Vagina (tissue), 2 donors: ENCODE results near the gene CIAPIN1. TPM values are rescaled to one million over a fixed set of nuclear protein-coding genes. Genes with fewer than 3 reads are reported as not detected.

Source experiments
- DNase-seq, 2 donors: peaks; one replicate each; pipeline ENCODE4 v3.0.0-alpha.2; 2017; ENCODE audit errors: extremely low spot score in 2 of 2
- H3K27ac ChIP-seq: fragments of 200-600 bp; sonication (generic); one replicate; pipeline ENCODE4 v1.5.1; 2019
- H3K27me3 ChIP-seq: fragments of 200-600 bp; sonication (generic); one replicate; pipeline ENCODE4 v1.5.1; 2019
- H3K36me3 ChIP-seq, 2 donors: fragments of 200-600 bp; sonication (generic); one replicate each; pipeline ENCODE4 v1.5.1; 2017 to 2019
- H3K4me1 ChIP-seq: fragments of 200-600 bp; sonication (generic); one replicate; pipeline ENCODE4 v1.5.1; 2019
- H3K4me3 ChIP-seq, 2 donors: fragments of 200-600 bp; sonication (generic); 1 replicate in 1 of 2; 2 replicates in 1 of 2; pipeline ENCODE4 v1.5.1; 2016 to 2019
- H3K9me3 ChIP-seq: fragments of 200-600 bp; sonication (generic); one replicate; pipeline ENCODE4 v1.5.1; 2019
- POLR2A ChIP-seq, 2 donors: fragments of 450-650 bp; IDR thresholded peaks; one replicate each; pipeline ENCODE4 v1.6.1; 2017; ENCODE audit warnings: antibody characterized with exemption in 2 of 2, mild to moderate bottlenecking in 2 of 2, moderate library complexity in 2 of 2
- POLR2AphosphoS5 ChIP-seq, 2 donors: sonication (generic); formaldehyde crosslinking; IDR thresholded peaks; one replicate each; pipeline ENCODE4 v1.9.0; 2017; ENCODE audit warnings: antibody characterized with exemption in 2 of 2, mild to moderate bottlenecking in 2 of 2, low read depth in 1 of 2; ENCODE audit not compliant: insufficient read depth in 1 of 2
- intact Hi-C: fragments of 100-400 bp; cut with DNase I; formaldehyde crosslinking; loops from one replicate; pipeline ENCODE4 v1.15.1; 2023
- total RNA-seq: library from RNA; depleted of rRNA; stranded (reverse); fragments of >200 nt; gene quantifications from one replicate; pipeline ENCODE4 v1.2.3, GENCODE V29; 2016
- TF ChIP-seq, protein P1 (sequence below), 3 experiments: fragments of 450-650 bp in 2 of 3; fragments of 200-600 bp in 1 of 3; sonication (generic) in 1 of 3; IDR thresholded peaks; one replicate each; pipeline ENCODE4 v1.5.1; 2017 to 2019; ENCODE audit warnings: antibody characterized with exemption in 3 of 3, mild to moderate bottlenecking in 2 of 3, moderate library complexity in 2 of 3

The CIAPIN1 gene
- total RNA-seq, 1 donor from 2014 or later: 28.0 TPM

DNA sequence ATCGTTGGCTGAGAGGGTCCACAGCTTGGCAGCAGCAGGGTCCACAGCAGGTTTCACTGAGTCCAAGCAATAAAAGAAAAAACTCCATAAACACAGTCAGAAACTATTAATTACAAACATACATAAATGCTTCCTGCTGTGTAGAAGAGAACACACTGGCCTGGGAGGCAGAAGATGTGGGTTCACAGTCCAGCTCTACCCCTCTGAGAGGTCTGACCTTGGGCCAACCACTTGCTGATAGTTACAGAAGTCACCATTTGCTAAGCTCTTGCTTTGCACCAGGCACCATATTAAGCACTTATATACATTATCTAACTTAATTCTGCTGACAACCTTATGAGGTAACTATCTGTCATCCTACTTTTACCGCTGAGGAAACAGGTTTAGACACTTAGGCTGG lies 14.7 kb downstream of the CIAPIN1 start:
- Histone ChIP-seq H3K4me1 (no peaks in the 10 kb centered on the region), H3K4me3 (no peak overlapping the region), H3K27me3 (no peaks in the 10 kb centered on the region), H3K27ac (no peak overlapping the region), H3K9me3 (no peaks in the 10 kb centered on the region), H3K36me3 (peaks cover 0 to 81% of the 10 kb centered on the region in 2 donors)
- TF ChIP-seq, protein P1, sequence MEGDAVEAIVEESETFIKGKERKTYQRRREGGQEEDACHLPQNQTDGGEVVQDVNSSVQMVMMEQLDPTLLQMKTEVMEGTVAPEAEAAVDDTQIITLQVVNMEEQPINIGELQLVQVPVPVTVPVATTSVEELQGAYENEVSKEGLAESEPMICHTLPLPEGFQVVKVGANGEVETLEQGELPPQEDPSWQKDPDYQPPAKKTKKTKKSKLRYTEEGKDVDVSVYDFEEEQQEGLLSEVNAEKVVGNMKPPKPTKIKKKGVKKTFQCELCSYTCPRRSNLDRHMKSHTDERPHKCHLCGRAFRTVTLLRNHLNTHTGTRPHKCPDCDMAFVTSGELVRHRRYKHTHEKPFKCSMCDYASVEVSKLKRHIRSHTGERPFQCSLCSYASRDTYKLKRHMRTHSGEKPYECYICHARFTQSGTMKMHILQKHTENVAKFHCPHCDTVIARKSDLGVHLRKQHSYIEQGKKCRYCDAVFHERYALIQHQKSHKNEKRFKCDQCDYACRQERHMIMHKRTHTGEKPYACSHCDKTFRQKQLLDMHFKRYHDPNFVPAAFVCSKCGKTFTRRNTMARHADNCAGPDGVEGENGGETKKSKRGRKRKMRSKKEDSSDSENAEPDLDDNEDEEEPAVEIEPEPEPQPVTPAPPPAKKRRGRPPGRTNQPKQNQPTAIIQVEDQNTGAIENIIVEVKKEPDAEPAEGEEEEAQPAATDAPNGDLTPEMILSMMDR (IDR thresholded peaks at IDR 0.05): no peak
- TF ChIP-seq POLR2A (IDR thresholded peaks at IDR 0.05): no peak
- TF ChIP-seq POLR2AphosphoS5 (IDR thresholded peaks at IDR 0.05; ENCODE audit: insufficient read depth in 1 of 2, low read depth in 1 of 2): no peak
- no peak for DNase-seq
- intact Hi-C loops: no loop called here

DNA sequence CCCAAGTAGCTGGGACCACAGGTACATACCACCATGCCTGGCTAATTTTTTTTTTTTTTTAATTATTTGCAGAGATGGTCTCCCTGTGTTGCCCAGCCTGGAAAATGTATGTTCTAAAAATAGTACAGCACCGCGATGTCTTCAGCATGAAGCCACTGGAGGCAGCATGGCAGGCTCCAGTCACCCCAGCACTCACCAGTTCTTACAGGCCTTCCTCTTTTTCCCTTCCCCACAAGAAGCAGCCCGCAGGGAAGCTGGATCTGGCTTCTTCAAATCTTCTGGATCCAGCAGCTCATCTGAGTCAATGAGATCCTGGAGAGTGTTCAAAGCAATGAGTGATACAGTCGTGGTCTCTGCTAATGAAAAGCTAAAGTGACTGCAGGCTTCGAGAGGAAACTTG lies 16.2 kb downstream of the CIAPIN1 start:
- H3K27me3 ChIP-seq: no peaks in the 10 kb centered on the region
- no peaks in the 10 kb centered on the region for H3K4me1 ChIP-seq
- TF ChIP-seq POLR2AphosphoS5 (IDR thresholded peaks at IDR 0.05; ENCODE audit: insufficient read depth in 1 of 2, low read depth in 1 of 2): no peak
- TF ChIP-seq, protein P1 (IDR thresholded peaks at IDR 0.05): no peak
- TF ChIP-seq POLR2A (IDR thresholded peaks at IDR 0.05): no peak
- H3K9me3 ChIP-seq: no peaks in the 10 kb centered on the region
- intact Hi-C loops: no loop called here
- no peak overlapping the region for H3K27ac ChIP-seq
- peaks cover 0 to 77% of the 10 kb centered on the region in 2 donors for H3K36me3 ChIP-seq
- DNase-seq: no peak
- H3K4me3 ChIP-seq: no peak overlapping the region

DNA sequence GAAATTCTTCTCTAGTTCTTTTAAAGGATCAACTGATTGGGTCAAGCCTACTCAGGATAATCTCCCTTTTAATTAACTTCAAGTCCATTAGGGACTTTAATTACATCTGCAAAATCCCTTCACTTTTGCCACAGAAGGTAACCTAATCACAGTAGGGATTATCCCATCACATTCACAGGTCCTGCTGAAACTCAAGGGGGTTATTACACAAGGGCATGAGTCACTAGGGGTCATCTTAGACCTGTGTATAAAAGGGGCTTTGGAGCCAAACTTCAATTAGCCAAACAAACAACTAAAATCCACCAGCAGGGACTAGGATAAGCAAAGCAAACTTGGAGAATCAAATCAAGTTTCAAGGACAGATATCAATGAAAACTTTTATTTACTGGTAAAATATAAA lies 19.4 kb downstream of the CIAPIN1 start:
- DNase-seq: no peak
- no peaks in the 10 kb centered on the region for H3K4me1 ChIP-seq
- H3K27ac ChIP-seq: no peak overlapping the region

DNA sequence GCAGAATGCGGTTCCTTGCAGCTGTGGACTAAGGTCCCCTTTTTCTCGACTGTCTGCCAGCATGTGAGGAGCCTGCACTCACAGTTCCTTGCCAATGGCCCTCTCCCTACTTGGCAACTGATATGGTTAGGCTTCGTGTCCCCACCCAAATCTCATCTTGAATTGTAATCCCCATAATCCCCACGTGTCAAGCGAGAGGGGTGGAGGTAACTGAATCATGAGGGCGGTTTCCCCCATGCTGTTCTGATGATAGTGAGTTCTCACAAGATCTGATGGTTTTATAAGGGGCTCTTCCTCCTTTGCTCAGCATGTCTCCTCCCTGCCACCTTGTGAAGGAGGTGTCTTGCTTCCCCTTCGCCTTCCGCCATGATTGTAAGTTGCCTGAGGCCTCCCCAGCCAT lies 19.9 kb downstream of the CIAPIN1 start:
- intact Hi-C loops: loop anchor here (10.0 kb wide), 1 partner anchor 87 kb away; no protein-coding TSS in a partner anchor
- Histone ChIP-seq H3K36me3 (peaks cover 0 to 40% of the 10 kb centered on the region in 2 donors), H3K4me1 (peaks cover 4% of the 10 kb centered on the region), H3K9me3 (no peaks in the 10 kb centered on the region), H3K4me3 (no peak overlapping the region), H3K27me3 (no peaks in the 10 kb centered on the region), H3K27ac (no peak overlapping the region)
- DNase-seq: no peak
- no peak for TF ChIP-seq POLR2AphosphoS5 (IDR thresholded peaks at IDR 0.05; ENCODE audit: insufficient read depth in 1 of 2, low read depth in 1 of 2)
- no peak for TF ChIP-seq POLR2A (IDR thresholded peaks at IDR 0.05)
- TF ChIP-seq, protein P1 (IDR thresholded peaks at IDR 0.05): no peak

More for the DNA sequence above, 19.4 kb downstream of the CIAPIN1 start:
- intact Hi-C loops: loop anchor here (10.0 kb wide), 1 partner anchor 87 kb away; no protein-coding TSS in a partner anchor
- Histone ChIP-seq H3K9me3 (no peaks in the 10 kb centered on the region), H3K4me3 (no peak overlapping the region), H3K36me3 (peaks cover 0 to 45% of the 10 kb centered on the region in 2 donors), H3K27me3 (no peaks in the 10 kb centered on the region)
- TF ChIP-seq POLR2AphosphoS5 (IDR thresholded peaks at IDR 0.05; ENCODE audit: insufficient read depth in 1 of 2, low read depth in 1 of 2) (no peak), POLR2A (IDR thresholded peaks at IDR 0.05) (no peak)
- TF ChIP-seq, protein P1 (IDR thresholded peaks at IDR 0.05): no peak

DNA sequence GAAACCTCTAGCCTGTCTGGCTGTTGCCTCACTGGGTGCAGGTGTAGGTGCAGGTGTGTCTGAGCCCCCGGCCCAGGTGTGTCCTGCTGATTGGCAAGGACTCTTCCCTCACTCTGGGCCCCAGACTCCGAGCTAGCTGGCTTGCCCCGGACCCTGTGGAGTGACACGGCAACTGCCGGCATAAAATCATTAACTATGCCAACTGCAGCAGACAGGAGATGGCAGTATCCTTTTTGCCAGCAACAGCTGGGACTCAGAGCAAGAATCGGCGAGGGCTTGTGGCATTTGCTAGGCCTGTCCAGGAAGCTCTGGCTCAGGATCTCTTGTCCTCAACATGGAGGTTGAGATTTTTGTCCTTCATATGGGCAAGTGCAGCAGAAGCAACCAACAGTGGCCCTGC lies 20.8 kb downstream of the CIAPIN1 start:
- H3K36me3 ChIP-seq: peaks cover 0 to 31% of the 10 kb centered on the region in 2 donors

More for the DNA sequence above, 20.8 kb downstream of the CIAPIN1 start:
- intact Hi-C loops: loop anchor here (10.0 kb wide), 1 partner anchor 88 kb away; no protein-coding TSS in a partner anchor
- no peak for DNase-seq
- no peaks in the 10 kb centered on the region for H3K9me3 ChIP-seq
- no peaks in the 10 kb centered on the region for H3K27me3 ChIP-seq
- H3K27ac ChIP-seq: no peak overlapping the region
- peaks cover 11% of the 10 kb centered on the region for H3K4me1 ChIP-seq
- no peak for TF ChIP-seq POLR2AphosphoS5 (IDR thresholded peaks at IDR 0.05; ENCODE audit: insufficient read depth in 1 of 2, low read depth in 1 of 2)
- TF ChIP-seq, protein P1 (IDR thresholded peaks at IDR 0.05): no peak
- TF ChIP-seq POLR2A (IDR thresholded peaks at IDR 0.05): no peak
- H3K4me3 ChIP-seq: no peak overlapping the region
